Measurements from ENCODE around the gene HMGB2. TPM values are rescaled to one million over a fixed set of nuclear protein-coding genes. Genes with fewer than 3 reads are reported as not detected.

HMGB2 gene
- polyA plus RNA-seq, 1 donor from 2014 or later: 184 TPM

DNA sequence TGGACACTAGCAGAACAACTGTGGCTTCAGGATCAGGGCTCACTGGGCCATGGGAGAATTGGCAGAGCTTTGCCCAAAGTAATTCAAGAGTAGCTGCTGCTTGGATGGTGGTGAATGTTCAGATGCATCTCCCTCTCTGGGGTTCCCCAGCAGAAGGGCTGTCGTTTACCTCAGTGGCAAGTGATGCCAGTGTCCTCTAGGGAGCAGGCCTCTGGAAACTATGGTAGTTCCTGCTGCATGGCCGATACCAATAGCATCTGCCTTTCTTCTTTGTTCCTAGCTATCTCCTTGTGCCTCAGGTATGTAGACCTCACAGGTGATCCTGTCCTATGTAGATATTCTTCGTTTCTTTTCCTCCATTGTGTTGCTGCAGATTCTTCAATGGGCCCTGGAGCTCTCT lies 26.4 kb downstream of the HMGB2 start:
- no peak overlapping the region for H3K9ac ChIP-seq (ENCODE audit: low read length)
- no peak overlapping the region for H2AFZ ChIP-seq (ENCODE audit: low read depth, low read length)
- H3K27ac ChIP-seq (ENCODE audit: low read length): no peak overlapping the region
- no peak overlapping the region for H3K4me2 ChIP-seq (ENCODE audit: low read length)
- H3K9me2 ChIP-seq (ENCODE audit: insufficient read depth, low read length): no peaks in the 10 kb centered on the region
- no peaks in the 10 kb centered on the region for H3K27me3 ChIP-seq (ENCODE audit: insufficient read depth, low read depth, low read length)
- no peaks in the 10 kb centered on the region for H3F3A ChIP-seq (ENCODE audit: insufficient read depth, low read length, poor library complexity, severe bottlenecking)
- no peaks in the 10 kb centered on the region for H3K36me3 ChIP-seq (ENCODE audit: insufficient read depth, low read length)
- H3K4me3 ChIP-seq (ENCODE audit: low read length): no peak overlapping the region
- no peaks in the 10 kb centered on the region for H3K79me2 ChIP-seq (replicated peaks; ENCODE audit: insufficient read depth, low read length)
- TF ChIP-seq RAD21 (conservative IDR thresholded peaks at IDR 0.05): no peak
- TF ChIP-seq, protein P1, sequence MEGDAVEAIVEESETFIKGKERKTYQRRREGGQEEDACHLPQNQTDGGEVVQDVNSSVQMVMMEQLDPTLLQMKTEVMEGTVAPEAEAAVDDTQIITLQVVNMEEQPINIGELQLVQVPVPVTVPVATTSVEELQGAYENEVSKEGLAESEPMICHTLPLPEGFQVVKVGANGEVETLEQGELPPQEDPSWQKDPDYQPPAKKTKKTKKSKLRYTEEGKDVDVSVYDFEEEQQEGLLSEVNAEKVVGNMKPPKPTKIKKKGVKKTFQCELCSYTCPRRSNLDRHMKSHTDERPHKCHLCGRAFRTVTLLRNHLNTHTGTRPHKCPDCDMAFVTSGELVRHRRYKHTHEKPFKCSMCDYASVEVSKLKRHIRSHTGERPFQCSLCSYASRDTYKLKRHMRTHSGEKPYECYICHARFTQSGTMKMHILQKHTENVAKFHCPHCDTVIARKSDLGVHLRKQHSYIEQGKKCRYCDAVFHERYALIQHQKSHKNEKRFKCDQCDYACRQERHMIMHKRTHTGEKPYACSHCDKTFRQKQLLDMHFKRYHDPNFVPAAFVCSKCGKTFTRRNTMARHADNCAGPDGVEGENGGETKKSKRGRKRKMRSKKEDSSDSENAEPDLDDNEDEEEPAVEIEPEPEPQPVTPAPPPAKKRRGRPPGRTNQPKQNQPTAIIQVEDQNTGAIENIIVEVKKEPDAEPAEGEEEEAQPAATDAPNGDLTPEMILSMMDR (IDR thresholded peaks at IDR 0.05; ENCODE audit: poor library complexity, severe bottlenecking): no peak
- no peak for TF ChIP-seq EZH2 (IDR thresholded peaks at IDR 0.05; ENCODE audit: borderline replicate concordance, insufficient read depth, low read length, poor library complexity, severe bottlenecking)
- no peak for TF ChIP-seq SMC3 (conservative IDR thresholded peaks at IDR 0.05; ENCODE audit: poor library complexity)
- TF ChIP-seq TAF1 (IDR thresholded peaks at IDR 0.05; ENCODE audit: low read depth): no peak
- TF ChIP-seq, protein P2, sequence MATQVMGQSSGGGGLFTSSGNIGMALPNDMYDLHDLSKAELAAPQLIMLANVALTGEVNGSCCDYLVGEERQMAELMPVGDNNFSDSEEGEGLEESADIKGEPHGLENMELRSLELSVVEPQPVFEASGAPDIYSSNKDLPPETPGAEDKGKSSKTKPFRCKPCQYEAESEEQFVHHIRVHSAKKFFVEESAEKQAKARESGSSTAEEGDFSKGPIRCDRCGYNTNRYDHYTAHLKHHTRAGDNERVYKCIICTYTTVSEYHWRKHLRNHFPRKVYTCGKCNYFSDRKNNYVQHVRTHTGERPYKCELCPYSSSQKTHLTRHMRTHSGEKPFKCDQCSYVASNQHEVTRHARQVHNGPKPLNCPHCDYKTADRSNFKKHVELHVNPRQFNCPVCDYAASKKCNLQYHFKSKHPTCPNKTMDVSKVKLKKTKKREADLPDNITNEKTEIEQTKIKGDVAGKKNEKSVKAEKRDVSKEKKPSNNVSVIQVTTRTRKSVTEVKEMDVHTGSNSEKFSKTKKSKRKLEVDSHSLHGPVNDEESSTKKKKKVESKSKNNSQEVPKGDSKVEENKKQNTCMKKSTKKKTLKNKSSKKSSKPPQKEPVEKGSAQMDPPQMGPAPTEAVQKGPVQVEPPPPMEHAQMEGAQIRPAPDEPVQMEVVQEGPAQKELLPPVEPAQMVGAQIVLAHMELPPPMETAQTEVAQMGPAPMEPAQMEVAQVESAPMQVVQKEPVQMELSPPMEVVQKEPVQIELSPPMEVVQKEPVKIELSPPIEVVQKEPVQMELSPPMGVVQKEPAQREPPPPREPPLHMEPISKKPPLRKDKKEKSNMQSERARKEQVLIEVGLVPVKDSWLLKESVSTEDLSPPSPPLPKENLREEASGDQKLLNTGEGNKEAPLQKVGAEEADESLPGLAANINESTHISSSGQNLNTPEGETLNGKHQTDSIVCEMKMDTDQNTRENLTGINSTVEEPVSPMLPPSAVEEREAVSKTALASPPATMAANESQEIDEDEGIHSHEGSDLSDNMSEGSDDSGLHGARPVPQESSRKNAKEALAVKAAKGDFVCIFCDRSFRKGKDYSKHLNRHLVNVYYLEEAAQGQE (IDR thresholded peaks at IDR 0.05; ENCODE audit: borderline replicate concordance): no peak
- no peak for TF ChIP-seq MXI1 (conservative IDR thresholded peaks at IDR 0.05; ENCODE audit: poor library complexity, severe bottlenecking)
- no peak for TF ChIP-seq POLR2AphosphoS5 (IDR thresholded peaks at IDR 0.05)
- no peak for TF ChIP-seq EP300 (conservative IDR thresholded peaks at IDR 0.05; ENCODE audit: poor library complexity, severe bottlenecking)
- no peaks in the 10 kb centered on the region for H4K20me1 ChIP-seq (ENCODE audit: insufficient read depth)
- H3K9me3 ChIP-seq (ENCODE audit: low read length): no peaks in the 10 kb centered on the region

DNA sequence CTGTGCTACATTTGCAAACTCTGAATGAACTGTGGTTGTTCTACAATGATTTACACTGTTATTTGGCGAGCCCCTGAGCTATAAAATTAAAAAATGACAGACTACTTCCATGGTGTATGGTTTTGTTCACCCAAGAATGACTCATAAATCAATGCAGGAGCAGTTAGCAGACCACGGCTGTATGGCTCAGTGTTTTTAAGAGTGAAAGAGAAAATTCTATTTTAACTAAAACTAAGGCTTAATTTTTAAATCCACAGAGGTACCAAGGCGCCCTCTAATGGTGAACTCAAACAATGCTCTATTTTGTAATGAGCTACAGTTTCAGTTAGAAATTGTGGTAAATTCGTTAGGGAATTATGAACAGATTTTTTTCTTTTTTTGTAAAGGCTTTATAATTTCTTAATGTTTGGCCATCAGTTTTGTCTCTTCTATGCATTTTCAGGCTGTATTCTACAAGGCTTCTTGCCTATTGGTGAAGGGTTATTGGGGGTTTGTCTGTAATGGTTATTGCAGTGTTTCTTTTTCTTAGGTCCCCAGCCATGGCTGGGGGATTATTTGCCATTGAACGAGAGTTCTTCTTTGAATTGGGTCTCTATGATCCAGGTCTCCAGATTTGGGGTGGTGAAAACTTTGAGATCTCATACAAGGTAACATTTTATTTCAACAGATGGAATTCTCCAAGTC lies 32.5 kb downstream of the HMGB2 start:
- H3K9ac ChIP-seq (ENCODE audit: low read length): no peak overlapping the region
- no peaks in the 10 kb centered on the region for H3K36me3 ChIP-seq (ENCODE audit: insufficient read depth, low read length)
- no peaks in the 10 kb centered on the region for H3K9me2 ChIP-seq (ENCODE audit: insufficient read depth, low read length)
- no peaks in the 10 kb centered on the region for H3K9me3 ChIP-seq (ENCODE audit: low read length)
- TF ChIP-seq RAD21 (conservative IDR thresholded peaks at IDR 0.05): peak; percentile 65
- TF ChIP-seq MXI1 (conservative IDR thresholded peaks at IDR 0.05; ENCODE audit: poor library complexity, severe bottlenecking): no peak
- TF ChIP-seq SMC3 (conservative IDR thresholded peaks at IDR 0.05; ENCODE audit: poor library complexity): peak; percentile 64
- TF ChIP-seq, protein P1 (IDR thresholded peaks at IDR 0.05; ENCODE audit: poor library complexity, severe bottlenecking): peak; percentile 68
- no peak for TF ChIP-seq TAF1 (IDR thresholded peaks at IDR 0.05; ENCODE audit: low read depth)
- H3K27me3 ChIP-seq (ENCODE audit: insufficient read depth, low read depth, low read length): no peaks in the 10 kb centered on the region
- H3K4me2 ChIP-seq (ENCODE audit: low read length): no peak overlapping the region
- H3K4me3 ChIP-seq (ENCODE audit: low read length): no peak overlapping the region
- no peaks in the 10 kb centered on the region for H3F3A ChIP-seq (ENCODE audit: insufficient read depth, low read length, poor library complexity, severe bottlenecking)
- no peaks in the 10 kb centered on the region for H4K20me1 ChIP-seq (ENCODE audit: insufficient read depth)
- no peak overlapping the region for H2AFZ ChIP-seq (ENCODE audit: low read depth, low read length)
- H3K27ac ChIP-seq (ENCODE audit: low read length): no peak overlapping the region
- no peaks in the 10 kb centered on the region for H3K79me2 ChIP-seq (replicated peaks; ENCODE audit: insufficient read depth, low read length)
